Keratinocyte (primary cell): ENCODE measurements around the gene OR6F1. TPM values are rescaled to one million over a fixed set of nuclear protein-coding genes. Genes with fewer than 3 reads are reported as not detected.

ENCODE experiments used
- DNase-seq: peaks from one replicate; pipeline ENCODE4 v3.0.0-alpha.2; 2011; ENCODE audit warnings: low read depth, missing footprints, low spot score
- FAIRE-seq: peaks from 2 replicates; lab custom pipeline; 2011; peaks lifted over from hg19 to GRCh38; lab: Jason Lieb, UNC
- H2AFZ ChIP-seq: 2 replicates; pipeline ENCODE4 v1.6.0; 2012; ENCODE audit warnings: low read length, control low read depth, inconsistent platforms; ENCODE audit not compliant: control insufficient read depth
- H3K27ac ChIP-seq: 2 replicates; pipeline ENCODE4 v1.5.1; 2011; ENCODE audit warnings: low read length; ENCODE audit not compliant: control insufficient read depth, insufficient read depth
- H3K27me3 ChIP-seq: 3 replicates; pipeline ENCODE4 v1.6.0; 2011; ENCODE audit warnings: low read length; ENCODE audit not compliant: control insufficient read depth, insufficient read depth; ENCODE audit errors: extremely low read depth
- H3K36me3 ChIP-seq, 2 experiments: 2 replicates in 1 of 2; 3 replicates in 1 of 2; pipeline ENCODE4 v1.5.1; 2011; ENCODE audit warnings: low read length in 2 of 2, mild to moderate bottlenecking in 1 of 2; ENCODE audit not compliant: control insufficient read depth in 2 of 2, insufficient read depth in 2 of 2; ENCODE audit errors: extremely low read depth in 1 of 2
- H3K4me1 ChIP-seq: 3 replicates; pipeline ENCODE4 v1.5.1; 2011; ENCODE audit warnings: low read length; ENCODE audit not compliant: control insufficient read depth, insufficient read depth; ENCODE audit errors: extremely low read depth
- H3K4me2 ChIP-seq: 3 replicates; pipeline ENCODE4 v1.6.0; 2011; ENCODE audit warnings: low read depth, low read length; ENCODE audit not compliant: control insufficient read depth, insufficient read depth; ENCODE audit errors: extremely low read depth
- H3K4me3 ChIP-seq, 3 experiments: fragments of 200-600 bp in 1 of 3; sonication (generic) in 1 of 3; 2 replicates in 2 of 3; 3 replicates in 1 of 3; pipeline ENCODE4 v1.5.1; 2011 to 2016; ENCODE audit warnings: low read length in 3 of 3, mild to moderate bottlenecking in 3 of 3, control low read depth in 2 of 3, inconsistent platforms in 1 of 3, low read depth in 1 of 3, mixed read lengths in 1 of 3, mixed run types in 1 of 3, moderate library complexity in 1 of 3; ENCODE audit not compliant: control insufficient read depth in 2 of 3, insufficient read depth in 2 of 3; ENCODE audit errors: extremely low read depth in 1 of 3
- H3K79me2 ChIP-seq: 2 replicates; pipeline ENCODE4 v1.6.0; 2012; ENCODE audit warnings: low read length; ENCODE audit not compliant: control insufficient read depth, insufficient read depth
- H3K9ac ChIP-seq: 3 replicates; pipeline ENCODE4 v1.6.0; 2011; ENCODE audit warnings: low read length; ENCODE audit not compliant: control insufficient read depth, insufficient read depth; ENCODE audit errors: extremely low read depth
- H3K9me1 ChIP-seq: 3 replicates; pipeline ENCODE4 v1.6.0; 2011; ENCODE audit warnings: low read length; ENCODE audit not compliant: control insufficient read depth, insufficient read depth; ENCODE audit errors: extremely low read depth
- H3K9me3 ChIP-seq: 2 replicates; pipeline ENCODE4 v1.5.1; 2012; ENCODE audit warnings: low read depth, low read length; ENCODE audit not compliant: control insufficient read depth
- H4K20me1 ChIP-seq: 3 replicates; pipeline ENCODE4 v1.6.0; 2011; ENCODE audit warnings: low read length; ENCODE audit not compliant: control insufficient read depth, insufficient read depth; ENCODE audit errors: extremely low read depth
- EZH2 ChIP-seq: IDR thresholded peaks from one replicate; pipeline ENCODE4 v1.6.1; 2012; ENCODE audit warnings: inconsistent platforms, mild to moderate bottlenecking, low read length, moderate library complexity
- dilution Hi-C: fragments of 300-500 bp; cut with MboI; formaldehyde crosslinking; loops from one replicate; pipeline ENCODE4 v1.7.0; 2020; ENCODE audit warnings: low sequenced_read_pairs; ENCODE audit not compliant: extremely low pct_ligation_motif_present
- polyA plus RNA-seq, 5 experiments: library from polyadenylated mRNA; depleted of rRNA in 3 of 5; stranded (reverse) in 3 of 5; stranded (forward) in 1 of 5; unstranded in 1 of 5; fragments of >200 nt; gene quantifications; 1 replicate in 1 of 5; 2 replicates in 3 of 5; 3 replicates in 1 of 5; pipeline versions ENCODE4 v1.2.1 to v1.2.3, GENCODE V29; 2011 to 2012; ENCODE audit warnings: missing spikeins in 2 of 5, low read depth in 1 of 5, low replicate concordance in 1 of 5
- TF ChIP-seq, protein P1 (sequence below), 3 experiments: IDR thresholded peaks in 1 of 3; conservative IDR thresholded peaks in 1 of 3; optimal IDR thresholded peaks in 1 of 3; 2 replicates in 2 of 3; 3 replicates in 1 of 3; pipeline versions ENCODE3 to v1.5.1; 2011; ENCODE audit warnings: low read length in 3 of 3, mild to moderate bottlenecking in 3 of 3, moderate library complexity in 2 of 3, control low read depth in 1 of 3, inconsistent platforms in 1 of 3; ENCODE audit not compliant: insufficient read depth in 2 of 3; ENCODE audit errors: extremely low read depth in 1 of 3

The OR6F1 gene
- polyA plus RNA-seq, 1 donor (not counting 4 experiments of a cell fraction or from before 2014, with no cell fraction given) = not detected

DNA sequence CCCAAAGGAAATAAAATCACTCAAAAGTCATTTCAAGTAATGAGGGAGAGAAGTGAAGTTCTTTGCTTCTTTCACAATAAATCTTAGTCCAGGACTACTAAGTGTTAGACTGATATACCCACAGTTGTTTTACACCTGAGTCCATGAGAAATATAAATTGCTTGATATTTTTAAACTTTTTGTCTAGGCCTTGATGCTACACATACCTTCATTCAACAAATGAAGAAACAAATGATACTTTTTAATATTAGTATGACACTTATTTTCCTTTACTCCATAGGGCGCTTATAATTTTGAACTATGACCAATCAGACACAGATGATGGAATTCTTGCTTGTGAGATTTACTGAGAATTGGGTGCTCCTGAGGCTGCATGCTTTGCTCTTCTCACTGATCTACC lies 21.9 kb upstream of the OR6F1 start, which contains the start of gene OR14K1:
Gene OR14K1, plus strand, starts transcription at position 301 of the 400 bp plus-strand sequence. Its CDS starts 0 bp downstream, at position 301.
- H4K20me1 ChIP-seq = no peaks in the 10 kb centered on the region
- dilution Hi-C loops = no loop called here
- no peak within 1 kb of the TSS for H3K9ac ChIP-seq
- no peak within 1 kb of the TSS for H2AFZ ChIP-seq
- no peaks in the 10 kb centered on the region for H3K79me2 ChIP-seq
- H3K27me3 ChIP-seq = no peaks in the 10 kb centered on the region
- H3K36me3 ChIP-seq = no peaks in the 10 kb centered on the region
- H3K4me2 ChIP-seq = no peak within 1 kb of the TSS
- H3K9me3 ChIP-seq = peaks cover 4% of the 10 kb centered on the region
- FAIRE-seq (no peak), DNase-seq (no peak)
- no peak for TF ChIP-seq EZH2
- TF ChIP-seq, protein P1, sequence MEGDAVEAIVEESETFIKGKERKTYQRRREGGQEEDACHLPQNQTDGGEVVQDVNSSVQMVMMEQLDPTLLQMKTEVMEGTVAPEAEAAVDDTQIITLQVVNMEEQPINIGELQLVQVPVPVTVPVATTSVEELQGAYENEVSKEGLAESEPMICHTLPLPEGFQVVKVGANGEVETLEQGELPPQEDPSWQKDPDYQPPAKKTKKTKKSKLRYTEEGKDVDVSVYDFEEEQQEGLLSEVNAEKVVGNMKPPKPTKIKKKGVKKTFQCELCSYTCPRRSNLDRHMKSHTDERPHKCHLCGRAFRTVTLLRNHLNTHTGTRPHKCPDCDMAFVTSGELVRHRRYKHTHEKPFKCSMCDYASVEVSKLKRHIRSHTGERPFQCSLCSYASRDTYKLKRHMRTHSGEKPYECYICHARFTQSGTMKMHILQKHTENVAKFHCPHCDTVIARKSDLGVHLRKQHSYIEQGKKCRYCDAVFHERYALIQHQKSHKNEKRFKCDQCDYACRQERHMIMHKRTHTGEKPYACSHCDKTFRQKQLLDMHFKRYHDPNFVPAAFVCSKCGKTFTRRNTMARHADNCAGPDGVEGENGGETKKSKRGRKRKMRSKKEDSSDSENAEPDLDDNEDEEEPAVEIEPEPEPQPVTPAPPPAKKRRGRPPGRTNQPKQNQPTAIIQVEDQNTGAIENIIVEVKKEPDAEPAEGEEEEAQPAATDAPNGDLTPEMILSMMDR (optimal IDR thresholded peaks at IDR 0.05 in 1 of 3, IDR thresholded peaks at IDR 0.05 in 1 of 3, conservative IDR thresholded peaks at IDR 0.05 in 1 of 3; ENCODE audit: extremely low read depth in 1 of 3, insufficient read depth in 2 of 3, low read length in 3 of 3) = no peak
- no peak within 1 kb of the TSS for H3K4me3 ChIP-seq
- H3K27ac ChIP-seq = no peak within 1 kb of the TSS
- no peaks in the 10 kb centered on the region for H3K9me1 ChIP-seq
- H3K4me1 ChIP-seq = no peaks in the 10 kb centered on the region

DNA sequence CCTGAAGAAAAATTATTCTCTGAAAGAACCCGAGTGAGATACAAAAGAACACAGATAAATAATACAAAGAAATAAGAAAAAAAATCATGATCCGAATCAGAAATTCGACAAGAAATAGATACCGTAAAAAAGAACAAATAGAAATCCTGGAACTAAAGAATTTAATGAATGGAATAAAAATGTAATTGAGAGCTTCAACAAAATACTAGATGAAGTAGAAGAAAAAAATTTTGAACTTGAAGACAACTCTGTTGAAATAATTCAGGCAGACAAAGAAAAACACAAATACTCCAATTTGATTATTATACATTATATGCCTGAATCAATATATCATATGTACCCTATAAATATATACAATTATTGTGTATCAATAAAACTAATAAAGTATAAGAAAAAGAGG lies 4.8 kb upstream of the OR6F1 start:
- Histone ChIP-seq H2AFZ (no peak overlapping the region), H3K4me2 (no peak overlapping the region), H3K9ac (no peak overlapping the region), H4K20me1 (no peaks in the 10 kb centered on the region), H3K27ac (no peak overlapping the region), H3K79me2 (no peaks in the 10 kb centered on the region), H3K27me3 (no peaks in the 10 kb centered on the region), H3K4me3 (no peak overlapping the region), H3K36me3 (no peaks in the 10 kb centered on the region), H3K9me1 (no peaks in the 10 kb centered on the region), H3K9me3 (peaks cover 2% of the 10 kb centered on the region), H3K4me1 (no peaks in the 10 kb centered on the region)
- no peak for TF ChIP-seq EZH2
- TF ChIP-seq, protein P1 (optimal IDR thresholded peaks at IDR 0.05 in 1 of 3, IDR thresholded peaks at IDR 0.05 in 1 of 3, conservative IDR thresholded peaks at IDR 0.05 in 1 of 3; ENCODE audit: extremely low read depth in 1 of 3, insufficient read depth in 2 of 3, low read length in 3 of 3) = no peak
- FAIRE-seq (no peak), DNase-seq (no peak)
- dilution Hi-C loops = no loop called here
